CD4-positive, alpha-beta T cell (primary cell): Measurements from ENCODE around the gene RNF220. TPM values are rescaled to one million over a fixed set of nuclear protein-coding genes. Genes with fewer than 3 reads are reported as not detected.

ENCODE experiments used
- ATAC-seq: fragments of 200-7000 bp; cut with Tn5 transposase; one replicate; pipeline ENCODE4 v1.10.0; 2022; ENCODE audit warnings: mild to moderate bottlenecking; ENCODE audit not compliant: poor library complexity
- CTCF ChIA-PET: fragments of 350-600 bp; sonication (Branson Sonifier 250); formaldehyde crosslinking; loops from one replicate; lab custom pipeline; 2021; ENCODE audit warnings: antibody characterized with exemption, inconsistent platforms; lab: Charles Lee
- POLR2A ChIA-PET: fragments of 350-600 bp; sonication (Branson Sonifier 250); formaldehyde crosslinking; loops from one replicate; lab custom pipeline; 2021; ENCODE audit warnings: antibody characterized with exemption, inconsistent platforms; lab: Charles Lee
- DNase-seq, 14 experiments: peaks; one replicate each; pipeline ENCODE4 v3.0.0-alpha.2; 2013 to 2020; ENCODE audit warnings: mixed read lengths in 2 of 14
- H3K27ac ChIP-seq, 2 donors: one replicate each; pipeline versions ENCODE4 v1.5.1 to v1.7.0; 2013; ENCODE audit warnings: low read length in 2 of 2, low read depth in 1 of 2, mild to moderate bottlenecking in 1 of 2
- H3K27me3 ChIP-seq, 2 experiments: 1 replicate in 1 of 2; 2 replicates in 1 of 2; pipeline versions ENCODE4 v1.6.1 to v1.7.0; 2013; ENCODE audit warnings: low read length in 2 of 2, control low read depth in 1 of 2, mild to moderate bottlenecking in 1 of 2, moderate library complexity in 1 of 2; ENCODE audit not compliant: insufficient read depth in 2 of 2, control insufficient read depth in 1 of 2
- H3K36me3 ChIP-seq: one replicate; pipeline ENCODE4 v1.6.1; 2013; ENCODE audit warnings: low read length, control low read depth; ENCODE audit not compliant: insufficient read depth
- H3K4me1 ChIP-seq: one replicate; pipeline ENCODE4 v1.6.1; 2013; ENCODE audit warnings: low read length, control low read depth; ENCODE audit not compliant: insufficient read depth
- H3K4me3 ChIP-seq: one replicate; pipeline ENCODE4 v1.5.1; 2013; ENCODE audit warnings: mild to moderate bottlenecking, low read length, moderate library complexity
- H3K9me3 ChIP-seq, 2 experiments: 1 replicate in 1 of 2; 2 replicates in 1 of 2; pipeline versions ENCODE4 v1.6.1 to v1.7.0; 2013; ENCODE audit warnings: low read length in 2 of 2, mild to moderate bottlenecking in 2 of 2, control low read depth in 1 of 2, moderate library complexity in 1 of 2; ENCODE audit not compliant: control insufficient read depth in 1 of 2, insufficient read depth in 1 of 2
- H3K27ac Mint-ChIP-seq: one replicate; pipeline ENCODE4 v1.8.0; 2020; ENCODE audit warnings: mixed read lengths
- H3K27me3 Mint-ChIP-seq: one replicate; pipeline ENCODE4 v1.8.0; 2021; ENCODE audit warnings: mixed read lengths
- H3K36me3 Mint-ChIP-seq: one replicate; pipeline ENCODE4 v1.8.0; 2021; ENCODE audit warnings: low read depth, mixed read lengths
- H3K4me1 Mint-ChIP-seq: one replicate; pipeline ENCODE4 v1.8.0; 2021; ENCODE audit warnings: low read depth, mixed read lengths
- H3K4me3 Mint-ChIP-seq: one replicate; pipeline ENCODE4 v1.8.0; 2020; ENCODE audit warnings: mild to moderate bottlenecking, mixed read lengths
- H3K9me3 Mint-ChIP-seq: one replicate; pipeline ENCODE4 v1.8.0; 2020; ENCODE audit warnings: mixed read lengths
- intact Hi-C, 2 experiments: fragments of 100-400 bp; cut with DNase I in 1 of 2; cut with micrococcal nuclease in 1 of 2; formaldehyde crosslinking; loops; one replicate each; pipeline versions ENCODE4 v1.15.1 to v1.9.0; 2023 to 2025; cut with DNase I, micrococcal nuclease
- total RNA-seq, 174 experiments: library from RNA in 2 of 174; stranded (reverse) in 2 of 174; gene quantifications; one replicate each; pipeline ENCODE4 v1.2.3 and lab custom pipeline; 2021 to 2026
- TF ChIP-seq, protein P1 (sequence below): fragments of 200-600 bp; IDR thresholded peaks from one replicate; pipeline ENCODE4 v1.8.0; 2022; ENCODE audit warnings: antibody characterized with exemption, mild to moderate bottlenecking

RNF220 gene
- total RNA-seq, 2 experiments from 2014 or later, result 76.0 to 77.9 TPM

DNA sequence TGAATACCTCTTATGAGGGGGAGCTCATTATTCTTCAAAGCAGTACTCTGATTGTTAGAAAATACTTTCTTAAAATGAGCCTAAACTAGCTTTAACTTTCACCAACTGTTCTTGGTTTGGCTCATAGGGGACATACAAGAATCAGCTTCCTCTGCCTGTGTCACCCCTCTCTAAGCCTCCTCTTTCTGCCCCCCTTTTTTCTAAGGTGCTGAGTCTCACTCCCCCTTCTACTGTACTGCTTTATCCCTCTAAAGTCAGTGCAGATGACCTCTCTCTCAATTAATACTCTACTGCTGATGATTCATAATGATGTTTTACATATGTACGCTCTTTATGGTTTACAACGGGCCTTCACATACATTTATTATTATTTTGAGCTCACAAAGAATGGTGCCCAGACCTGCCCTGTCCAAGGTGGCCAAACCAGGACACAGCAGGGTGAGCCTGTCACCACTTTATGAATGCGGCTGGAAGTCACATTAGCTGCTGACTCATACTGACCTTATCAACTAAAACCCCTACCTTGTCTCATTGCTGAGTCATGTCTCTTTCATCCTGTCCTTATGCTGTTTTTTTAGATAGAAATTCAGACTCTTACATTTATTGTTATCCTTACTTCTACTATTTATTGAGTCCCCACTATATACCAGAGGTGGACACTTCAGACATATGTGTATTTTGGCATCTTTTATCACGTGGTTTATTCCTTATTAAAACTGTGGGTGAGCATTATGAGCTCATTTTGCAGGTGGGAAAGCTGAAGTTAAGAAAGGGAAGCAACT lies 126.9 kb downstream of the RNF220 start:
- H3K9me3 ChIP-seq, result no peaks in the 10 kb centered on the region
- CTCF ChIA-PET, result no interaction called here
- intact Hi-C loops, result no loop called here

DNA sequence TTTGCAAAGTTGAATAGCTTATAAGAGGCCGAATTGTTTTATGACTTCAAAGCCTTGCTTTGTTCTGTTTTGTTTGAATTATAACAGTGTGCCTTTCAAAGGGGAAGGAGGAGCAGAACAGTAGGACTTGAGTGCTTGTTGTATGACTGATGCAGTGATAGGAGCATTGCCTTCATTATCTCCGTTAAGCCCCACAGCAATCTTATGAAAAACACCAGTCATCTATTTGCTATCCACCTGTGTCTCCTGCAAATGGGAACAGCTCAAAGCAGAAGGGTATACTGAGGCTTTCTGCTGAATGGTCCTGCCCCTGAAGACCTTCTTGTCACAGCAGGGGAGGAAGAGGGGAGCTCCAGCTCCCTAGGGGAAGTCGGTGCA lies 127.5 kb downstream of the RNF220 start:
- Histone ChIP-seq H3K36me3 (no peaks in the 10 kb centered on the region), H3K4me3 (no peak overlapping the region), H3K4me1 (no peaks in the 10 kb centered on the region), H3K9me3 (no peaks in the 10 kb centered on the region), H3K27ac (no peak overlapping the region), H3K27me3 (no peaks in the 10 kb centered on the region)
- DNase-seq, result no peak
- Mint-ChIP-seq H3K9me3 (no peaks in the 10 kb centered on the region), H3K36me3 (no peaks in the 10 kb centered on the region), H3K4me3 (no peak overlapping the region), H3K27ac (no peak overlapping the region), H3K27me3 (no peaks in the 10 kb centered on the region), H3K4me1 (no peaks in the 10 kb centered on the region)
- ChIA-PET POLR2A (no interaction called here), CTCF (no interaction called here)
- TF ChIP-seq, protein P1, sequence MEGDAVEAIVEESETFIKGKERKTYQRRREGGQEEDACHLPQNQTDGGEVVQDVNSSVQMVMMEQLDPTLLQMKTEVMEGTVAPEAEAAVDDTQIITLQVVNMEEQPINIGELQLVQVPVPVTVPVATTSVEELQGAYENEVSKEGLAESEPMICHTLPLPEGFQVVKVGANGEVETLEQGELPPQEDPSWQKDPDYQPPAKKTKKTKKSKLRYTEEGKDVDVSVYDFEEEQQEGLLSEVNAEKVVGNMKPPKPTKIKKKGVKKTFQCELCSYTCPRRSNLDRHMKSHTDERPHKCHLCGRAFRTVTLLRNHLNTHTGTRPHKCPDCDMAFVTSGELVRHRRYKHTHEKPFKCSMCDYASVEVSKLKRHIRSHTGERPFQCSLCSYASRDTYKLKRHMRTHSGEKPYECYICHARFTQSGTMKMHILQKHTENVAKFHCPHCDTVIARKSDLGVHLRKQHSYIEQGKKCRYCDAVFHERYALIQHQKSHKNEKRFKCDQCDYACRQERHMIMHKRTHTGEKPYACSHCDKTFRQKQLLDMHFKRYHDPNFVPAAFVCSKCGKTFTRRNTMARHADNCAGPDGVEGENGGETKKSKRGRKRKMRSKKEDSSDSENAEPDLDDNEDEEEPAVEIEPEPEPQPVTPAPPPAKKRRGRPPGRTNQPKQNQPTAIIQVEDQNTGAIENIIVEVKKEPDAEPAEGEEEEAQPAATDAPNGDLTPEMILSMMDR, result no peak
- intact Hi-C loops, result no loop called here
- no peak for ATAC-seq

More for the DNA sequence above, 126.9 kb downstream of the RNF220 start:
- ATAC-seq (no peak), DNase-seq (no peak)
- Mint-ChIP-seq H3K4me3 (no peak overlapping the region), H3K36me3 (no peaks in the 10 kb centered on the region), H3K27me3 (no peaks in the 10 kb centered on the region), H3K9me3 (no peaks in the 10 kb centered on the region), H3K4me1 (no peaks in the 10 kb centered on the region), H3K27ac (no peak overlapping the region)
- TF ChIP-seq, protein P1, result no peak
- Histone ChIP-seq H3K27me3 (no peaks in the 10 kb centered on the region), H3K36me3 (no peaks in the 10 kb centered on the region), H3K4me3 (no peak overlapping the region), H3K4me1 (no peaks in the 10 kb centered on the region), H3K27ac (no peak overlapping the region)
- POLR2A ChIA-PET, result no interaction called here

DNA sequence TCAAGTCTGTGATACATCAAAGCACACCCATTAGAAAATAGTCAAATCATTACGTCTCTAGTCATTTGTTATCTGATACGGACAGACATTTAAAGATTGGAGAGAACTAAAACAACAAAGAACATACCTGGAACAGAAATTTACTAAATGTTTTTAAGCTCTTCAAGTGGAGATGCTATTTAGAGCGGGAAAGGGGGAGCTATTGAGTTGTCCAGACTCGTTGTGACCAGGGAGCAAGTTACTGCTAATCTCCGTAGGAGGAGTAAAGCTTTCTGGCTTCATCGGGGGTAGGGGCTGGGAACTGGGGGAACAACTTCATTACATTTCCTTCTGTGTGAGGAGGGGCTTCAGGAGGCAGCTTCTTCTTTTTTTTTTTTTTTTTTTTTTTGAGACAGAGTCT lies 129.7 kb downstream of the RNF220 start:
- Mint-ChIP-seq H3K27me3 (peaks cover 2% of the 10 kb centered on the region), H3K4me3 (no peak overlapping the region), H3K36me3 (no peaks in the 10 kb centered on the region), H3K4me1 (no peaks in the 10 kb centered on the region), H3K27ac (no peak overlapping the region), H3K9me3 (no peaks in the 10 kb centered on the region)
- CTCF ChIA-PET, result no interaction called here
- TF ChIP-seq, protein P1, result no peak
- no peak overlapping the region for H3K27ac ChIP-seq
- no peaks in the 10 kb centered on the region for H3K4me1 ChIP-seq
- intact Hi-C loops, result no loop called here
- no peaks in the 10 kb centered on the region for H3K36me3 ChIP-seq
- no peak overlapping the region for H3K4me3 ChIP-seq
- H3K27me3 ChIP-seq, result no peaks in the 10 kb centered on the region
- DNase-seq (no peak), ATAC-seq (no peak)
- POLR2A ChIA-PET, result no interaction called here
- H3K9me3 ChIP-seq, result no peaks in the 10 kb centered on the region
